OCI-LY1 (cell line): ENCODE measurements around the gene PCP2.
A peak's percentile ranks its signal among the peaks of the same experiment; 100 is the strongest.

Source experiments
- H2AFZ ChIP-seq: fragments of 200-600 bp; sonication (generic), shearing (Covaris generic); 2 replicates; pipeline ENCODE4 v1.6.0; 2014; ENCODE audit warnings: antibody characterized with exemption, mild to moderate bottlenecking, low read length
- H3F3A ChIP-seq: fragments of 200-600 bp; sonication (generic), shearing (Covaris generic); 2 replicates; pipeline ENCODE4 v1.6.0; 2014; ENCODE audit warnings: mild to moderate bottlenecking, antibody characterized with exemption, low read length, moderate library complexity; ENCODE audit not compliant: insufficient read depth
- H3K27ac ChIP-seq: fragments of 200-600 bp; sonication (generic); 2 replicates; pipeline ENCODE4 v1.5.1; 2014; ENCODE audit warnings: low read length, mixed run types, mild to moderate bottlenecking, low read depth; ENCODE audit not compliant: poor library complexity, severe bottlenecking
- H3K27me3 ChIP-seq: fragments of 200-600 bp; sonication (generic); 2 replicates; pipeline ENCODE4 v1.6.0; 2014; ENCODE audit warnings: antibody characterized with exemption, mild to moderate bottlenecking, low read length, moderate library complexity; ENCODE audit not compliant: insufficient read depth
- H3K36me3 ChIP-seq: fragments of 200-600 bp; sonication (generic); 2 replicates; pipeline ENCODE4 v1.6.1; 2014; ENCODE audit warnings: mild to moderate bottlenecking, antibody characterized with exemption, low read length, moderate library complexity, mixed read lengths; ENCODE audit not compliant: insufficient read depth
- H3K4me1 ChIP-seq: fragments of 200-600 bp; sonication (generic); 2 replicates; pipeline ENCODE4 v1.5.1; 2014; ENCODE audit warnings: mild to moderate bottlenecking, low read length, moderate library complexity; ENCODE audit not compliant: insufficient read depth, severe bottlenecking
- H3K4me2 ChIP-seq: fragments of 200-600 bp; sonication (generic), shearing (Covaris generic); 2 replicates; pipeline ENCODE4 v1.6.1; 2014; ENCODE audit warnings: low read length
- H3K4me3 ChIP-seq: fragments of 200-600 bp; sonication (generic); 2 replicates; pipeline ENCODE4 v1.5.1; 2014; ENCODE audit warnings: low read length, low read depth, mild to moderate bottlenecking, mixed read lengths; ENCODE audit not compliant: poor library complexity, severe bottlenecking
- H3K79me2 ChIP-seq: fragments of 200-600 bp; shearing (Covaris generic); 2 replicates; pipeline ENCODE4 v1.6.1; 2016; ENCODE audit warnings: mixed run types, low read length, mixed read lengths; ENCODE audit not compliant: insufficient read depth
- H3K9ac ChIP-seq: fragments of 200-600 bp; sonication (generic), shearing (Covaris generic); 2 replicates; pipeline ENCODE4 v1.6.1; 2014; ENCODE audit warnings: mild to moderate bottlenecking, low read length, mixed read lengths
- H3K9me2 ChIP-seq: fragments of 200-600 bp; sonication (generic), shearing (Covaris generic); 2 replicates; pipeline ENCODE4 v1.6.1; 2014; ENCODE audit warnings: low read depth, mild to moderate bottlenecking, low read length, mixed read lengths
- H3K9me3 ChIP-seq: fragments of 200-600 bp; shearing (Covaris generic); 2 replicates; pipeline ENCODE4 v1.6.1; 2014; ENCODE audit warnings: low read length, mixed read lengths
- H4K20me1 ChIP-seq: fragments of 200-600 bp; sonication (generic), shearing (Covaris generic); 2 replicates; pipeline ENCODE4 v1.6.0; 2016; ENCODE audit warnings: mild to moderate bottlenecking, low read length; ENCODE audit not compliant: insufficient read depth
- CTCF ChIP-seq: fragments of 200-600 bp; sonication (generic), shearing (Covaris generic); IDR thresholded peaks from 2 replicates; pipeline ENCODE4 v1.5.1; 2017; ENCODE audit warnings: mild to moderate bottlenecking, antibody characterized with exemption, low read length, moderate library complexity, mixed read lengths
- EZH2 ChIP-seq: fragments of 200-600 bp; sonication (generic), shearing (Covaris generic); IDR thresholded peaks from 2 replicates; pipeline ENCODE4 v1.8.0; 2017; ENCODE audit warnings: borderline replicate concordance, mixed run types, mild to moderate bottlenecking, antibody characterized with exemption, low read length, moderate library complexity, mixed read lengths

The PCP2 gene

GRCh38 chr19:7632340-7633203 is 947 bp downstream of the PCP2 start:
- TF ChIP-seq CTCF: no peak
- no peak for TF ChIP-seq EZH2

DNA sequence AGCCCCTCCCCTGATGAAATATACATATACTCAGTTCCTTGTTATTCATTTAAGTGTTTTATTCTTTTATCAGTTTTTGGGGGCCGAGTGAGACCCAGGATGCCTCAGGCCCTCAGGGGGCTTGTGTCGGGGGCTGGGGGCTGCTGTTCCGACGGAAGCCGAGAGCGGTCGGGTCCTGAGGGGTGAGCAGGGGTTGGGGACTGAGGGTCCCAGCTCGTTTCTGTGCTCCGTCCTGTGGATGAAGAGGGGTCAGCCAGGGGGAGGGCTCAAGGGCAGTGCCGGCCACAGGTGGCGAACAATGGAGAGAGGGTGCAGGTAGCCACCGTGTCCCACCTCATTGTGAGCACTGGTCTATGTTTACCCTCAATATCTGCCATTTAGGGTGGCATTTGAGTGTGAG is 1.9 kb downstream of the PCP2 start:
- Histone ChIP-seq H3K9me2 (no peaks in the 10 kb centered on the region), H3K9ac (no peak overlapping the region), H3K9me3 (no peaks in the 10 kb centered on the region), H3K4me2 (no peak overlapping the region), H3F3A (no peaks in the 10 kb centered on the region), H4K20me1 (no peaks in the 10 kb centered on the region), H3K4me1 (peaks cover 25% of the 10 kb centered on the region), H3K79me2 (peaks cover 27% of the 10 kb centered on the region), H3K27ac (no peak overlapping the region), H3K4me3 (no peak overlapping the region), H2AFZ (no peak overlapping the region), H3K27me3 (no peaks in the 10 kb centered on the region), H3K36me3 (peaks cover 12% of the 10 kb centered on the region)
- TF ChIP-seq EZH2: no peak
- no peak for TF ChIP-seq CTCF

More at GRCh38 chr19:7632340-7633203, 947 bp downstream of the PCP2 start:
- Histone ChIP-seq H3K27ac (no peak overlapping the region), H3K4me2 (no peak overlapping the region), H3K79me2 (peaks cover 27% of the 10 kb centered on the region), H3K36me3 (peaks cover 4% of the 10 kb centered on the region), H2AFZ (no peak overlapping the region), H3K4me1 (peaks cover 29% of the 10 kb centered on the region), H3K9ac (no peak overlapping the region), H4K20me1 (no peaks in the 10 kb centered on the region), H3K27me3 (no peaks in the 10 kb centered on the region), H3K4me3 (no peak overlapping the region), H3K9me3 (no peaks in the 10 kb centered on the region), H3K9me2 (no peaks in the 10 kb centered on the region), H3F3A (no peaks in the 10 kb centered on the region)

- TF ChIP-seq EZH2: no peak
- no peak for TF ChIP-seq CTCF
- H3K4me2 ChIP-seq: peak within 1 kb of the TSS; percentile 97
- no peak within 1 kb of the TSS for H3K27ac ChIP-seq
- peaks cover 27% of the 10 kb centered on the region for H3K79me2 ChIP-seq
- peak within 1 kb of the TSS; percentile 94 for H3K9ac ChIP-seq
- peaks cover 22% of the 10 kb centered on the region for H3K36me3 ChIP-seq
- H3K4me3 ChIP-seq: peak within 1 kb of the TSS; percentile 94
- no peaks in the 10 kb centered on the region for H3K9me2 ChIP-seq
- no peaks in the 10 kb centered on the region for H3K9me3 ChIP-seq
- peaks cover 23% of the 10 kb centered on the region for H3K4me1 ChIP-seq
- H3K27me3 ChIP-seq: no peaks in the 10 kb centered on the region
- no peak within 1 kb of the TSS for H2AFZ ChIP-seq
- no peaks in the 10 kb centered on the region for H4K20me1 ChIP-seq
- no peaks in the 10 kb centered on the region for H3F3A ChIP-seq
Measured at GRCh38 chr19:7629347-7630054, 4.0 kb downstream of the PCP2 start, which contains the start of the genes PET100 and XAB2. Gene PET100, plus strand, starts transcription at chr19:7629793. Its CDS starts 41 bp downstream, at chr19:7629834. Gene XAB2, minus strand, starts transcription at chr19:7629545. Its CDS starts 18 bp downstream, at chr19:7629527.
